HG03354 (cell line): ENCODE measurements around the gene DOLK.

Experiments
- ATAC-seq: cut with Tn5 transposase; IDR thresholded peaks from one replicate; pipeline ENCODE4 v1.9.1; 2021; ENCODE audit warnings: mild to moderate bottlenecking; ENCODE audit not compliant: unreplicated experiment, poor library complexity, severe bottlenecking

DOLK gene

GRCh38 chr9:128936171-128936865 lies 11.1 kb downstream of the DOLK start:
- no peak for ATAC-seq

- no peak for ATAC-seq
Observed at GRCh38 chr9:128933731-128934130, 13.7 kb downstream of the DOLK start.

DNA sequence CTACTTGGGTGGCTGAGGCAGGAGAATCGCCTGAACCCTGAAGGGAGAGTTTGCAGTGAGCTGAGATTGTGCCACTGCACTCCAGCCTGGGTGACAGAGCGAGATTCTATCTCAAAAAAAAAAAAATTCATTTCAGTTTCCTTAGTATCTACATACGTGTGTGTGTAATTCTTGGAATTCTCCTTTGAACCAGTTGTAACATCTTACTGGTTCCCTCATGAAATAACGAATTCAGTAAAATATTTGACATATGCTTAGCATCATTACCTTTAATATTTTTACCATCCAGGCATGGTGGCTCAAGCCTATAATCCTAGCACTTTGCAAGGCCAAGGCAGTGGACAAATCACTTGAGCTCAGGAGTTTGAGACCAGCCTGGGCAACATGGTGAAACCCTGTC lies 17.8 kb downstream of the DOLK start:
- no peak for ATAC-seq

DNA sequence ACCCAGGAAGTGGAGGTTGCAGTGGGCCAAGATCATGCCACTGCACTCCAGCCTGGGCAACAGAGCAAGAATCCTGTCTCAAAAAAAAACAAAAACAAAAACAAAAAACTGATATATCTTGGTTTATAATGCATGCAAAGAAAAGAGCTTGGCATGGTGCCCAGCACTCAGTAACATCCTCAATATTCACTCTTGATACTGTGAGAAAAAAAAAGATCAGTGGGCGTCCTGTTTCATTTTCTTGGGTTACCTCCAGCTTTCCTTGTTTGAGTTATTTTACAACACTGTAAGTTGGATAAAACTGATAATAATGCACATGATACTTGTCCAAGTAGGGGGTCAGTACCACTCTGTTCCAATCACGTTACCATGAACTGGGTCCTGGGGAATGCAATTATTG lies 18.8 kb downstream of the DOLK start:
- no peak for ATAC-seq

- ATAC-seq, result no peak
Observed at GRCh38 chr9:128927731-128928411, 19.5 kb downstream of the DOLK start.

DNA sequence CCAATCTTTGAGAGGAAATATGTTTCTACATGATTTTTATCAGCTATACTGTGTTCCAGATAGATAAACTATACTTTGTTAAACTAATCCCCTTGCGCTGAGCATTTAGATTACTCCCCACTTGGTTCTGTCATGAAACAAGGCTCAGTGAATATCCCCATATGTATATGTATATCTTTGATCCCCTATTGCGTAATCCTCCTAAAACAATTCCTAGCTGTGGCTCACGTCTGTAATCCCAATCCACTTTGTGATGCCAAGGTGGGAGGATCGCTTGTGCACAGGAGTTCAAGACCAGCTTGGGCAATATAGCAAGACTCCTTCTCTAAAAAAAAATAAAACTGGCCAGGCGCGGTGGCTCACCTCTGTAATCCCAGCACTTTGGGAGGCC lies 23.9 kb downstream of the DOLK start:
- ATAC-seq, result no peak

- no peak for ATAC-seq
Observed at GRCh38 chr9:128921881-128922763, 25.3 kb downstream of the DOLK start.

- ATAC-seq, result no peak
Observed at GRCh38 chr9:128920381-128921058, 26.9 kb downstream of the DOLK start, which contains the start of gene PHYHD1. PHYHD1 (plus strand) TSS chr9:128920982; CDS start chr9:128922324, 1,342 bp downstream.

DNA sequence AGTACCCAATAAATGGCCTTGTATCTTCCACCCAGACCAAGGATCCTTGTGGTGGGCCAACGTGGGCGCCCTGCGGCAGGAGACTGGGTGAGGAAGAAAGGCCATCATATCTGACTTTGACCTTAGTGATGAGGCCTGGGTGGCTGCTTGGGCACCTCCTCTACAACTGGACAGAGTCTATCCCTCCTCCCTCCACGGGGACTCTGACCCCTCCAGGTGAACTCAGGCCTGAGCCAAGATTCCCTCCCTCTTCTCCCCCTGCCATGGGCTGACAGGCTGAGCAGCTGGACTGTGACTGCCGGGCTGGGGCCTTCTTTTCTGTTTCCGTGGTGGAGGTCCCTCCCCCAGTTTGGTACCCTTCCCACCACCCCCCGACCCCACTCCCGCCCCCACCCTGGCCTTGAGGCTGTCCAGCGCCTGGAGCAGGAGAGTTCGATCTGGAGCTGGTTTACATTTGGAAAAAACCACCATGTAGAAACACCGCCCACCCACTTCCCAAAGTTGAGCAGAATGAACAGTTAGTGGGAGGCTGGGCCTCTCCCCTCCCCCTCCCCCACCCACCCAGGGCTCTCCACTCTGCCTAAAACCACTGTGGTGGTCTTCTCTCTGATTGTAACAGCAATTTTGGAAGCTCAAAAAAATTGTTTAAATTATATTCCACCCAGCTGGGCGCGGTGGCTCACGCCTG lies 27.9 kb downstream of the DOLK start:
- ATAC-seq, result no peak

- ATAC-seq, result no peak
Observed at GRCh38 chr9:128918921-128919320, 28.5 kb downstream of the DOLK start.

DNA sequence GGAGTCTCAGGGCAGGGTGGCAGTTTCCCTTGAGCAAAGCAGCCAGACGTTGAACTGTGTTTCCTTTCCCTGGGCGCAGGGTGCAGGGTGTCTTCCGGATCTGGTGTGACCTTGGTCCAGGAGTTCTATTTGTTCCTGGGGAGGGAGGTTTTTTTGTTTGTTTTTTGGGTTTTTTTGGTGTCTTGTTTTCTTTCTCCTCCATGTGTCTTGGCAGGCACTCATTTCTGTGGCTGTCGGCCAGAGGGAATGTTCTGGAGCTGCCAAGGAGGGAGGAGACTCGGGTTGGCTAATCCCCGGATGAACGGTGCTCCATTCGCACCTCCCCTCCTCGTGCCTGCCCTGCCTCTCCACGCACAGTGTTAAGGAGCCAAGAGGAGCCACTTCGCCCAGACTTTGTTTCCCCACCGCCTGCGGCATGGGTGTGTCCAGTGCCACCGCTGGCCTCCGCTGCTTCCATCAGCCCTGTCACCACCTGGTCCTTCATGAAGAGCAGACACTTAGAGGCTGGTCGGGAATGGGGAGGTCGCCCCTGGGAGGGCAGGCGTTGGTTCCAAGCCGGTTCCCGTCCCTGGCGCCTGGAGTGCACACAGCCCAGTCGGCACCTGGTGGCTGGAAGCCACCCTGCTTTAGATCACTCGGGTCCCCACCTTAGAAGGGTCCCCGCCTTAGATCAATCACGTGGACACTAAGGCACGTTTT lies 30.1 kb downstream of the DOLK start:
- no peak for ATAC-seq

- ATAC-seq, result no peak
Observed at GRCh38 chr9:128916745-128917144, 30.7 kb downstream of the DOLK start.

DNA sequence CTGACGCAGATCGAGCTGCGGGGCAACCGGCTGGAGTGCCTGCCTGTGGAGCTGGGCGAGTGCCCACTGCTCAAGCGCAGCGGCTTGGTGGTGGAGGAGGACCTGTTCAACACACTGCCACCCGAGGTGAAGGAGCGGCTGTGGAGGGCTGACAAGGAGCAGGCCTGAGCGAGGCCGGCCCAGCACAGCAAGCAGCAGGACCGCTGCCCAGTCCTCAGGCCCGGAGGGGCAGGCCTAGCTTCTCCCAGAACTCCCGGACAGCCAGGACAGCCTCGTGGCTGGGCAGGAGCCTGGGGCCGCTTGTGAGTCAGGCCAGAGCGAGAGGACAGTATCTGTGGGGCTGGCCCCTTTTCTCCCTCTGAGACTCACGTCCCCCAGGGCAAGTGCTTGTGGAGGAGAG lies 31.2 kb downstream of the DOLK start:
- ATAC-seq, result no peak

DNA sequence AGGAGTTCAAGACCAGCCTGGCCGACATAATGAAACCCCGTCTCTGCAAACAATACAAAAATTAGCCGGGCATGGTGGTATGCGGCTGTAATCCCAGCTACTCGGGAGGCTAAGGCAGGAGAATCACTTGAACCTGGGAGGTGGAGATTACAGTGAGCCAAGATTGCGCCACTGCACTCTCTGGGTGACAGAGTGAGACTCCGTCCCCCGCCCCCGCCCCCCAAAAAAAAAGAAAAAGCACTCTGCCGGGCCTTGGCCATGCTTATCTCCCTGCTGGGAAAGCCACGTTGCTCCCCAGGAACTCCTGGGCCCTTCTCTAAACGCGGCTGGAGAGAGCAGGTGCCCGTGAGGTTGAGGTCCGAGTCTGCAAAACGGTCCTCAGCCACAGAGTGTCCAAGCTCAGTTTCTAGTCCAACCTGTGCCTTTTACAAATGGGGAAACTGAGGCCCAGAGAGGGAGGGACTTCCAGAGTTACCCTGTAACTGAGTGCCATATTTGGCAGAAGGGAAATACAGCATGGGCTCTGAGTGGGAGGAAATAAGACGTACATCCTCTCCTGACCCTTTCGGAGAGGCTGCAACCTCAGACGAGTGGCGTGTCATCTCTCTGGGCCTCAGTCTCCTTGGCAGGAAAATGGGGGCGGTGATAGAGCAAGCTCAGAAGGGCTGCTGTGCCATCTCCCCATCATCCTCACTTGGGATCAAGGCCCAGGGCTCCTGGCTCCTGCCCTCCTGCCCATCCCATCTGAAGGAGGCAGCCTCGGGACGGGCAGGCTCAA lies 33.2 kb downstream of the DOLK start:
- ATAC-seq, result no peak

DNA sequence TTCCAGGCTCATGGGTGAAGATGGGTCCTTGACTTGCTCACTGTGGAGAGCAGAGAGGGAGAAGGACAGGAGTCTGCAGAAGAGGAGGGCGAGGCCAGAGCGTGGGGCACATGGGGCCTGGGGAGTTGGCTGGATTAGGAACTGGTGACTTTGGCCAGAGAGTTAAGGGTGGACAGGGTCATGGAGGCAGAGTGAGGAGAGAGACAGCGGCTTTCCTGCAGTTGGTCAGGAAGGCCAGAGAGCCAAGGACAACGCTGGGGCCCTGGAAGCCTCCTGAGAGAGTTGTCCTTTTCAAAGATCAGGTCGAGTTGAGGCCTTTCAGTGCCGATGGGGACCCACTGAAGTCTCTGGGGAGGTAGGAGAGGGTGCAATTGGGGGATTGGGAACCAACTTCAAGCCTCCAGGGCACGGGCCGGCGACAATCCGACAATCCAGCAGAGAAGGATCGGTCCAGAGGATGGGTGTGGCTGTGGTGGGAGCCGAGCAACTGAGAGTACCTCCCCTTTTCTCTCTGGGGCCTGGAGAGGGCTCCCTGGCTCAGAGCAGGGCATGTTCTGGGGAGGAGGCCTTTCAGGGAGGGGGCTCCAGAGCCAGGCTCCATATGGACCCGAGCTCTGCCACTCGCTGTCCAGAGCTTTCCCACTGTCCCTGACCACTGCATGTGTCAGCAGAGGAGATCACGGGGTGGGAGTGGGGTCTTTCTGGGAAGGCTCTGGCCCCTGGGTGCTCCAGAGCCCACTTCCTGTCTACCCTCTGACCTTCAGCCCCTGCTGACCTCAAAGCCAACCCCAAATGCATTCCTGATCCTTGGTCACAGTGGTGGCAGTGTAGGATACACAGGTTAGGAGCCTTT lies 34.1 kb downstream of the DOLK start:
- ATAC-seq, result no peak

GRCh38 chr9:128912270-128912853 lies 35.0 kb downstream of the DOLK start:
- no peak for ATAC-seq

GRCh38 chr9:128911529-128912035 lies 35.8 kb downstream of the DOLK start:
- no peak for ATAC-seq
